CD14-positive monocyte (primary cell): ENCODE measurements around the gene MEX3A. TPM values are rescaled to one million over a fixed set of nuclear protein-coding genes. Genes with fewer than 3 reads are reported as not detected.
A peak's percentile ranks its signal among the peaks of the same experiment; 100 is the strongest.

ENCODE experiments used
- DNase-seq, 3 donors: peaks; one replicate each; pipeline ENCODE4 v3.0.0-alpha.2; 2011 to 2022
- H2AFZ ChIP-seq: 2 replicates; pipeline ENCODE4 v1.6.0; 2012; ENCODE audit warnings: mild to moderate bottlenecking, low read depth, low read length, inconsistent platforms; ENCODE audit not compliant: insufficient read depth, poor library complexity, severe bottlenecking
- H3K27ac ChIP-seq, 2 donors: 1 replicate in 1 of 2; 2 replicates in 1 of 2; pipeline ENCODE4 v1.5.1; 2012 to 2013; ENCODE audit warnings: low read length in 2 of 2, control low read depth in 1 of 2, inconsistent platforms in 1 of 2, low read depth in 1 of 2, mild to moderate bottlenecking in 1 of 2
- H3K27me3 ChIP-seq, 2 donors: one replicate each; pipeline versions ENCODE4 v1.6.0 to v1.6.1; 2011 to 2013; ENCODE audit warnings: low read length in 2 of 2; ENCODE audit not compliant: control insufficient read depth in 2 of 2, insufficient read depth in 2 of 2
- H3K36me3 ChIP-seq, 2 donors: replicated peaks in 1 of 2; 1 replicate in 1 of 2; 2 replicates in 1 of 2; pipeline versions ENCODE4 v1.5.1 to v1.6.1; 2012 to 2013; ENCODE audit warnings: low read length in 2 of 2, control low read depth in 1 of 2, inconsistent platforms in 1 of 2, mild to moderate bottlenecking in 1 of 2; ENCODE audit not compliant: insufficient read depth in 2 of 2, control insufficient read depth in 1 of 2
- H3K4me1 ChIP-seq, 2 donors: 1 replicate in 1 of 2; 2 replicates in 1 of 2; pipeline versions ENCODE4 v1.5.1 to v1.6.1; 2012 to 2013; ENCODE audit warnings: low read length in 2 of 2, control low read depth in 1 of 2, inconsistent platforms in 1 of 2, mild to moderate bottlenecking in 1 of 2, moderate library complexity in 1 of 2; ENCODE audit not compliant: insufficient read depth in 2 of 2, control insufficient read depth in 1 of 2
- H3K4me2 ChIP-seq: replicated peaks from 2 replicates; pipeline ENCODE3; 2012; ENCODE audit warnings: low read length, moderate library complexity, mild to moderate bottlenecking; ENCODE audit not compliant: poor library complexity, severe bottlenecking; ENCODE audit errors: extremely low read depth
- H3K4me3 ChIP-seq, 3 experiments: fragments of 200-600 bp in 1 of 3; sonication (generic) in 1 of 3; replicated peaks in 1 of 3; 1 replicate in 2 of 3; 2 replicates in 1 of 3; pipeline ENCODE4 v1.5.1; 2011 to 2013; ENCODE audit warnings: low read length in 3 of 3, mild to moderate bottlenecking in 3 of 3, control low read depth in 2 of 3, low read depth in 2 of 3, inconsistent platforms in 1 of 3, moderate library complexity in 1 of 3
- H3K79me2 ChIP-seq: 2 replicates; pipeline ENCODE4 v1.6.0; 2012; ENCODE audit warnings: mild to moderate bottlenecking, control low read depth, inconsistent platforms, low read length, moderate library complexity; ENCODE audit not compliant: insufficient read depth
- H3K9ac ChIP-seq: 2 replicates; pipeline ENCODE4 v1.6.0; 2017; ENCODE audit warnings: low read length, mild to moderate bottlenecking; ENCODE audit not compliant: insufficient read depth, poor library complexity, severe bottlenecking
- H3K9me3 ChIP-seq, 2 donors: replicated peaks in 1 of 2; 1 replicate in 1 of 2; 2 replicates in 1 of 2; pipeline versions ENCODE4 v1.5.1 to v1.6.1; 2012 to 2013; ENCODE audit warnings: low read length in 2 of 2, control low read depth in 1 of 2; ENCODE audit not compliant: control insufficient read depth in 1 of 2, insufficient read depth in 1 of 2
- H4K20me1 ChIP-seq: 2 replicates; pipeline ENCODE4 v1.6.0; 2012; ENCODE audit warnings: mild to moderate bottlenecking, low read length, control low read depth, moderate library complexity; ENCODE audit not compliant: insufficient read depth
- H3K27ac Mint-ChIP-seq, 7 donors: one replicate each; pipeline ENCODE4 v1.8.0; 2020; ENCODE audit warnings: mild to moderate bottlenecking in 7 of 7, mixed read lengths in 7 of 7, moderate library complexity in 6 of 7, inconsistent platforms in 2 of 7
- H3K27me3 Mint-ChIP-seq, 3 donors: one replicate each; pipeline ENCODE4 v1.8.0; 2021 to 2022; ENCODE audit warnings: low read depth in 3 of 3, mild to moderate bottlenecking in 3 of 3, mixed read lengths in 3 of 3, moderate library complexity in 3 of 3, inconsistent platforms in 1 of 3
- H3K36me3 Mint-ChIP-seq, 2 donors: one replicate each; pipeline ENCODE4 v1.8.0; 2020; ENCODE audit warnings: mixed read lengths in 2 of 2, inconsistent platforms in 1 of 2, mild to moderate bottlenecking in 1 of 2
- H3K4me1 Mint-ChIP-seq: one replicate; pipeline ENCODE4 v1.8.0; 2020; ENCODE audit warnings: mild to moderate bottlenecking, mixed read lengths
- H3K4me3 Mint-ChIP-seq, 2 donors: one replicate each; pipeline ENCODE4 v1.8.0; 2020; ENCODE audit warnings: mild to moderate bottlenecking in 2 of 2, mixed read lengths in 2 of 2, moderate library complexity in 1 of 2
- H3K9me3 Mint-ChIP-seq, 7 donors: one replicate each; pipeline ENCODE4 v1.8.0; 2020 to 2022; ENCODE audit warnings: mixed read lengths in 7 of 7, mild to moderate bottlenecking in 6 of 7, moderate library complexity in 6 of 7, inconsistent platforms in 2 of 7
- WGBS: methylation state at CpG from one replicate; pipeline ENCODE4 v1.1.5; 2013; ENCODE audit warnings: missing lambda C conversion rate; ENCODE audit not compliant: insufficient coverage; 5-methylcytosine and 5-hydroxymethylcytosine counted together
- intact Hi-C, 2 donors: fragments of 100-400 bp; cut with micrococcal nuclease; formaldehyde crosslinking; loops; one replicate each; pipeline versions ENCODE4 v1.15.0 to v1.15.1; 2023
- polyA plus RNA-seq, 3 donors: library from polyadenylated mRNA; depleted of rRNA in 1 of 3; unstranded in 2 of 3; stranded (reverse) in 1 of 3; fragments of 300-500 nt in 2 of 3; fragments of >200 nt in 1 of 3; fragmentation: Illumina TruSeq in 2 of 3; gene quantifications; 1 replicate in 2 of 3; 2 replicates in 1 of 3; pipeline ENCODE4 v1.2.3, GENCODE V29; 2012 to 2021
- TF ChIP-seq, protein P1 (sequence below): fragments of 200-600 bp; IDR thresholded peaks from one replicate; pipeline ENCODE4 v1.8.0; 2022; ENCODE audit warnings: antibody characterized with exemption, mild to moderate bottlenecking

Gene MEX3A
- polyA plus RNA-seq, 3 donors = not detected

DNA sequence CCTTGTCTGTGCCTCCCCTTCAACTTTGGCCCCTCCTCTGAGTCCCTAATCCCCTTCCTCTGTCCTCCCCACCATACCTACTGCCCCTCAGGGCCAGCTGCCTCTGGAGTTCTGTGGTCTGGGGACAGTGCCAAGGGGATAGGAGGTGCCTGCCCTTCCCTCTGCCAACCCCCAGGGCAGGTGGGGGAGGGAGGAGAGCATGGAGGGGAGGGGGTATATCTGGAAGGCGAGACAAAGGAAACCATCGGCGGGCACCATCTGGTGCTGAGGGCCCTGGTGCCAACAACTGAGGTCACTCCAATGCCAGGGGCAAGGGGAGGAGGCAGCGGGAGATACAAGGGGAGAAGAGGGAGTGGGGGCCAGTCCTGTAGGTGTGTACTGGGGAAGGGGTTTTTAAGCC lies 11.7 kb downstream of the MEX3A start:
- H3K4me2 ChIP-seq = no peak overlapping the region

DNA sequence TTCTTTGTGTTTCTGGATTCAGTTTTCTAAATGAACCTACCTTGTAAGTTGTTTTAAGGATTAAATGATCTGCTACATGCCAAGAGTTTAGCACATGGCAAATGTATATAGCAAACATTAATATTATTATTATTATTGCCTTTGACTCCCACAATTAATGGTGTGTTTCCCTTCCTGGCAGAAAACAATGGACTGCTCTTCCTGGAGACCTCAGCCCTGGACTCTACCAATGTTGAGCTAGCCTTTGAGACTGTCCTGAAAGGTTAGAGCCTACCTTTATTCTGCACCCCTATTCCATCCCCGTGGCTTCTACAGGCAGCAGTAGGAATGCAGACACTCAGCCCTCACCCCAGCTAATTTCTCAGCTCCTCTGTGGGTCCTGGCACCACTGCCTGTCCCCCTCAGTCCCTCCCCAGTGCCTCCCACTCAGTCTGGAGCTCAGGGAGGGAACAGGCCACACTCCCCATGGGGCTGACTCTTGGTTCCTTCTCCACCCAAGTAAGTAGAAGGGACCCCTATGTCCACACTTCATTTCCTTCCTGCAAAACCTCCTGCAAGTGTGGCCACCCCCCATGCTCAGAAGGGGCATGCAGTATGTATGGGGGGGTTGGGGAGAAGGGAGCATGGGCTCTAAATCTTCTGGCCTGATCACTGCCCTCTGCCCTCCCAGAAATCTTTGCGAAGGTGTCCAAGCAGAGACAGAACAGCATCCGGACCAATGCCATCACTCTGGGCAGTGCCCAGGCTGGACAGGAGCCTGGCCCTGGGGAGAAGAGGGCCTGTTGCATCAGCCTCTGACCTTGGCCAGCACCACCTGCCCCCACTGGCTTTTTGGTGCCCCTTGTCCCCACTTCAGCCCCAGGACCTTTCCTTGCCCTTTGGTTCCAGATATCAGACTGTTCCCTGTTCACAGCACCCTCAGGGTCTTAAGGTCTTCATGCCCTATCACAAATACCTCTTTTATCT lies 12.5 kb downstream of the MEX3A start:
- H3K4me3 Mint-ChIP-seq = no peak overlapping the region
- Histone ChIP-seq H3K9me3 (no peaks in the 10 kb centered on the region), H3K27me3 (peaks cover 0 to 3% of the 10 kb centered on the region in 2 donors), H3K9ac (no peak overlapping the region), H4K20me1 (no peaks in the 10 kb centered on the region), H3K4me1 (no peaks in the 10 kb centered on the region), H3K79me2 (no peaks in the 10 kb centered on the region), H3K36me3 (no peaks in the 10 kb centered on the region), H2AFZ (no peak overlapping the region), H3K4me3 (no peak overlapping the region), H3K4me2 (no peak overlapping the region), H3K27ac (no peak overlapping the region)
- H3K36me3 Mint-ChIP-seq = no peaks in the 10 kb centered on the region
- peak overlapping the region in 1 of 7 donors; percentile 53 for H3K27ac Mint-ChIP-seq
- peaks cover 4% of the 10 kb centered on the region for H3K4me1 Mint-ChIP-seq
- intact Hi-C loops = loop anchor here (5.0 to 10.0 kb wide), 3 partner anchors 65 to 245 kb away; partner anchors contain the start of gene KHDC4 (in 1 of the 2)
- WGBS = 88% methylated on average over 2 of the region's 3 CpGs
- TF ChIP-seq, protein P1, sequence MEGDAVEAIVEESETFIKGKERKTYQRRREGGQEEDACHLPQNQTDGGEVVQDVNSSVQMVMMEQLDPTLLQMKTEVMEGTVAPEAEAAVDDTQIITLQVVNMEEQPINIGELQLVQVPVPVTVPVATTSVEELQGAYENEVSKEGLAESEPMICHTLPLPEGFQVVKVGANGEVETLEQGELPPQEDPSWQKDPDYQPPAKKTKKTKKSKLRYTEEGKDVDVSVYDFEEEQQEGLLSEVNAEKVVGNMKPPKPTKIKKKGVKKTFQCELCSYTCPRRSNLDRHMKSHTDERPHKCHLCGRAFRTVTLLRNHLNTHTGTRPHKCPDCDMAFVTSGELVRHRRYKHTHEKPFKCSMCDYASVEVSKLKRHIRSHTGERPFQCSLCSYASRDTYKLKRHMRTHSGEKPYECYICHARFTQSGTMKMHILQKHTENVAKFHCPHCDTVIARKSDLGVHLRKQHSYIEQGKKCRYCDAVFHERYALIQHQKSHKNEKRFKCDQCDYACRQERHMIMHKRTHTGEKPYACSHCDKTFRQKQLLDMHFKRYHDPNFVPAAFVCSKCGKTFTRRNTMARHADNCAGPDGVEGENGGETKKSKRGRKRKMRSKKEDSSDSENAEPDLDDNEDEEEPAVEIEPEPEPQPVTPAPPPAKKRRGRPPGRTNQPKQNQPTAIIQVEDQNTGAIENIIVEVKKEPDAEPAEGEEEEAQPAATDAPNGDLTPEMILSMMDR = no peak
- H3K27me3 Mint-ChIP-seq = peaks cover 19 to 20% (median 20%) of the 10 kb centered on the region in 3 donors
- no peak for DNase-seq
- no peaks in the 10 kb centered on the region for H3K9me3 Mint-ChIP-seq

More for the DNA sequence above, 11.7 kb downstream of the MEX3A start:
- no peak for DNase-seq
- Histone ChIP-seq H3K4me3 (no peak overlapping the region), H3K9me3 (no peaks in the 10 kb centered on the region), H4K20me1 (no peaks in the 10 kb centered on the region), H3K79me2 (no peaks in the 10 kb centered on the region), H3K9ac (no peak overlapping the region), H2AFZ (no peak overlapping the region), H3K4me1 (peaks cover 5% of the 10 kb centered on the region in 2 donors), H3K36me3 (no peaks in the 10 kb centered on the region), H3K27ac (no peak overlapping the region), H3K27me3 (peaks cover 4 to 11% of the 10 kb centered on the region in 2 donors)
- TF ChIP-seq, protein P1 = no peak
- H3K4me3 Mint-ChIP-seq = no peak overlapping the region
- peaks cover 0 to 1% (median 0%) of the 10 kb centered on the region in 7 donors for H3K9me3 Mint-ChIP-seq
- 56% methylated on average over 4 of the region's 4 CpGs for WGBS
- intact Hi-C loops = loop anchor here in 1 of 2 donors (10.0 kb wide), 1 partner anchor 244 kb away; no protein-coding TSS in a partner anchor
- peaks cover 21 to 27% (median 26%) of the 10 kb centered on the region in 3 donors for H3K27me3 Mint-ChIP-seq
- peak overlapping the region in 1 of 7 donors; percentile 53 for H3K27ac Mint-ChIP-seq
- no peaks in the 10 kb centered on the region for H3K36me3 Mint-ChIP-seq
- peaks cover 10% of the 10 kb centered on the region for H3K4me1 Mint-ChIP-seq
